Measurements from ENCODE around the gene USP2.

USP2 gene
- total RNA-seq = 0.14 to 116 (median 26.6) reads per million in 17 experiments

DNA sequence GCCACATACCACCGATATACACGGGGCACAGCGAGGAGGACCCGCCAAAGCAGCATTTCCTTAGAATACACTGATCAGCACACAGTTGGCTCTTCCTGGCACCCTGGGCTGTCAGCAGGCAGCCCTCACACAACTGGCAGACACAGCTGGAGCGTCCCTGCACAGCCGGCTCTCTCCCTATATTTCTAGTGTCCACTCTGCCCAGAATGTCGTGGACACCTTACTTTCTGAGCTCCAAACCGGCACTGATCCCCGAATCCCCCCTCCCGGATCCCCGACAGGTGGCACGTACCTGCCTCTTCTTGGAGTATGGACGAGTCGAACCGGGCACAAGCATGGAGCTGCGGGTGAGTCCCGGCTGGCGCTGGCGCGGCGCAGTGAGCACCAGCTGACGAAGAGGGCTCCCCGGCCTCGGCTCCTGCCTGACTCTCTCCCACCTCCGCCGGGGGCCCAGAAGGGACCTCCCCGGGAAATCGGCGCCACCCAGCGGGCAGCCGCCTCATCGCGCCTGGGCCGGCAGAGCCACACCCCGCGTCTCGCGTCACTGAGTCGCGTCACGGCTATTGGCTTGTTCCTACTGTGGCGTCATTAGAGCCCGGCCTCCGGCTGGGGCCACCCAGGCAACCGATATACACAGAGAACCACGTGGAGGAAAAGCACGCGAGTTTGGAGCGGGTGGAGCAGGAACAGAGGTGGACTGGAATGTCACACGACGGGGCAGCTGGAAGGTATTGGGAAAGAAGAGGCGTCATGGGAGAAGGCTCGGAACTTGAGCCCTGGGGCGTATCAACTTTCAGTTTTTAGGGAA is at the start of gene USP2:
USP2 (minus strand) TSS at position 510 of the 808 bp plus-strand sequence. CDS start 8,210 bp downstream, outside the sequence.
- peak; percentile 98 to 99 (median 98) for DNase-seq

- no peak for DNase-seq
Observed at GRCh38 chr11:119427279-119427678, 45.8 kb upstream of the USP2 start.

- no peak for DNase-seq
Observed at GRCh38 chr11:119426142-119426541, 44.7 kb upstream of the USP2 start.

- no peak for DNase-seq
Observed at GRCh38 chr11:119424775-119425174, 43.3 kb upstream of the USP2 start.

DNA sequence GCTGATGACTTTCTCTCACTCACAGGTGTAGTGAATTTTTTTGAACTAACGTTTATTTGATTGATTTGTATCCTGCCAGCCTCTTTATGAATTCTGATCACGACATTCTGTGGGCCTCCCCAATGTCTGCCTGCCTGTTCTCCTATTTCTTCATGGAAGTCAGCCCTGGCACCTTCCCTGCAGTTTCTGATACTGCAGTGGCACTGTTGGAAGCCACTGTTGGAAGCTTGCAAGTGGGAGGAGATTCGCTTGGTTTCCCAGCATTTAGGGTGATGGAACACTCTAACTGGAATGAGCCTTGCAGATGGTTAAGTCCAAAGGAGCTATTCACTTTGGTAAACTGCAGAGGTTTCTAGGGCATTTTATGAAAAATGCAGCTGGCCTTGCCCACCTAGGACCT is 42.8 kb upstream of the USP2 start:
- DNase-seq = no peak

DNA sequence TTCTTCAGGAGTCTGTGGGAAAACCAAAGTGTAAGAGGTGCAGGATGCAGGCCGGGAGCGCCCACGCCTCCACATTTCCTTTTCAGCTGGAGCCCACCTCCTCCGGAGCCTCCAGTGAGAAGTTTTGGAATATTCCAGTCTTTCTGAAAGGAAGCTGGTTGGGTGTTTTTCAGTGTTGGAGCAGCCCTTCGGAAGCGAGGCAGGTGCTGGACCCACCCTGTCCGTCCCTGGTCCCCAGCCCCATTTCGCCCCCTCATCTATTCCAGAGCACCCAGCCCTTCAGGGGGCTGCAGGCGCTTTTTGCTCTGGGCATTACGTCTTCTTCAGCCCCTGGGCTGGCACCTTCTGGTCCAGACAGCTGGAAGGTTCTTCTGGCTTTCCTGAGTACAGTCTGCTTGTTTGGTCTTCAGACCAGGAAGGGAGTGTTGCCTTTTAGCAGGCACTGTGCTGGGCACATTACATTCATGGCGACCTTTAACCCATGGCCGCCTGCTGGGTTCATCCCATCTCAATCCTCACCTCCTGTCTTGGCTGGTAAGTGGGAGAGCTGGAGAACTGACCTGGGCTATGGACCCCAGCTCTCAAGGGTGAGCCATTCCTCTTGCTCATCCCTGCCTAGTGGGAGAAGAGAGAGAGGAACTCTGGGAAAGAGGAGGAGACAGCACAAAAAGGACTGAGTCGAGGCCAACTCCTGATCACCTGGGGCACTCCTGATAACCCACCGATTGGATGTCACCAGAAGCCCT is 42.2 kb upstream of the USP2 start:
- DNase-seq = no peak

GRCh38 chr11:119422809-119423508 is 41.5 kb upstream of the USP2 start, which contains the start of gene THY1:
Gene THY1, minus strand, starts transcription at chr11:119423172. Its CDS starts 2,267 bp downstream, at chr11:119420905.
- no peak for DNase-seq

- no peak for DNase-seq
Observed at GRCh38 chr11:119421941-119422808, 40.7 kb upstream of the USP2 start.

GRCh38 chr11:119421351-119421750 is 39.9 kb upstream of the USP2 start:
- DNase-seq = no peak

DNA sequence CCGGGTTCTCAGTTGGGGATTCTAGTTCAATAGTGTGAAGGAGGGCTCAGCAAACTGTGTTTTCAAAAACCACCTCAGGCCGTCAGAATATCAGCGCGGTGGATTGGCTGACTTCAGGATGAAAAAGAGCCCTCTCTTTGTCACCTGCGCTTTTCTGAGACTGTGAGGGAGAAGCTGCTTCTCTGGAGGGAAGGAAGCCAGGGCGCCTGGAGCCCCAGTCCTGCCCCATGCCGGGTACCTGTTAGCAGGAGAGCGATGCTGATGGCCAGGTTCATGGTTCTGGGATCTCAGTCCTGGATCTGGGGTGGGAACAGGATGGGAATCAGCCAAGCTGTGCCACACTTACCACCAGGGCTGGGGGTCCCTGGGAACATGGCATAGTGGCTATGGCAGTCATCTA is 39.1 kb upstream of the USP2 start:
- no peak for DNase-seq

GRCh38 chr11:119419834-119420492 is 38.5 kb upstream of the USP2 start:
- DNase-seq = no peak

DNA sequence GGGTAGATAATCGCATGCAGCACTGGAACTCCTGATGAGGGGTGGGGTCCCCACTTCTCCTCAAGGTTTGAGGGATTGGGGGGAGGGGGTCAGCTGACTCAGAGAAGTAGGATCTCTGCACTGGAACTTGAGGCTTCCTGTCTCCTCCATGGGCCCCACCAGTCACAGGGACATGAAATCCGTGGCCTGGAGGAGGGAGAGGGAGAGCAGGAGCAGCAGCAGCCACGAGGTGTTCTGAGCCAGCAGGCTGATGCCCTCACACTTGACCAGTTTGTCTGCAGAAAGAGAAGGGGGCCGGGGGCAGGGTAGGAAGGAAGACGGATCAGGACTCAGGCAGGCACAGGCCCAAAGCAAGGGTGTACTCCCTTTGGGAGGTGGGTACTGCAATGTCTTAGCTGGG is 37.8 kb upstream of the USP2 start:
- no peak for DNase-seq

DNA sequence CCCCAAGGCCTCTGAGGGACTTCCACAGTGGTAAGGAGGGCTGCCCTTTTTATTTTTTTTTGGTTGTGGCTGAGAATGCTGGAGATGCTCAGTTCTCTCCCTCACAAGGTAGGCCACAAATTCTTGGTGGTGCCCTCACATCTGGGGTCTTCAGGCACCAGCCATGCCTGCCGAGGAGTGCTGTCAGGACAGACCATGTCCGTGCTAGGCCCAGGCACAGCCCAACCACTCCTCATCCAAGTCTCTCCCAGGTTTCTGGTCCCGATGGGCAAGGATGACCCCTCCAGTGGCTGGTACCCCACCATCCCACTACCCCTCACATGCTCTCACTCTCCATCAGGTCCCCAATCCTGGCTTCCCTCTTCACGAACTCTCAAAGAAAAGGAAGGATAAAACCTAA is 37.3 kb upstream of the USP2 start:
- DNase-seq = no peak

DNA sequence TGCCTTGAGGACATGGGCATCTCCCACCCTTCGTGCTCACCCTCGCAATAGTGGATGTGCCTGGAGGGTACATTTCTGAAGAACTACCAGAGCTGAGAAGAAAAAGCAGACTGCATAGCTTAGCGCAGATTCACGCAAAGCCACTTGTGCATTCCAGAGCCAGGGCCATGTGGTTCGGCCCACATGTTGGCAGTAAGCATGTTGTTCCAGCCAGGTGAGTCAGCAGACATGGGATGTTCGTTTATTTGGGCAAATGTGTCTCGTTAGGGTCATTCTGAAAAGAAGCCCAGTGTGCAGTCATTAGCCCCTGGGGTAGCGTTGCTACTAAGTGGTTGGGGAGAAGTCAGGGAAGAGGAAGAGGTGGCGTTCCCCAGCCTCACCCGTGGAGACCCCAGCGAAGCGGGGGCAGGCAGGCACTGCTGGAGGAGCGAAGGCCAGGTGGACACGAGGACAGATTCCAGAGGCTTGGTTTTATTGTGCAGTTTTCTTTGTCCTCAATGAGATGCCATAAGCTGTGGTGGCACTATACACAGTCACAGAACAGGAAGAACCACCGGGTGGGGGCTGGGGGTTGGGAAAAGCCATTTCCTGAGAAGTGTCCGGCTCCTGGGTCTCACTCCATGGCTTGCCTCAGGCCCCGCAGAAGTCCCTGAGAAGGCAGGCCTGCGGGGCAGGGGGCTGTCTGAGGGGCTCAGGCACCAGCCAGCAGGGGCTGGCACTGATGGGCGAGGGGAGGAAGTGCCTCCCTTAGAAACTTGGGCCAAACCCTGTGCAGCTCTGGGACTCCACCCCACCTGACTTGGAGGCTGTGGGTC is 36.4 kb upstream of the USP2 start:
- DNase-seq = no peak

DNA sequence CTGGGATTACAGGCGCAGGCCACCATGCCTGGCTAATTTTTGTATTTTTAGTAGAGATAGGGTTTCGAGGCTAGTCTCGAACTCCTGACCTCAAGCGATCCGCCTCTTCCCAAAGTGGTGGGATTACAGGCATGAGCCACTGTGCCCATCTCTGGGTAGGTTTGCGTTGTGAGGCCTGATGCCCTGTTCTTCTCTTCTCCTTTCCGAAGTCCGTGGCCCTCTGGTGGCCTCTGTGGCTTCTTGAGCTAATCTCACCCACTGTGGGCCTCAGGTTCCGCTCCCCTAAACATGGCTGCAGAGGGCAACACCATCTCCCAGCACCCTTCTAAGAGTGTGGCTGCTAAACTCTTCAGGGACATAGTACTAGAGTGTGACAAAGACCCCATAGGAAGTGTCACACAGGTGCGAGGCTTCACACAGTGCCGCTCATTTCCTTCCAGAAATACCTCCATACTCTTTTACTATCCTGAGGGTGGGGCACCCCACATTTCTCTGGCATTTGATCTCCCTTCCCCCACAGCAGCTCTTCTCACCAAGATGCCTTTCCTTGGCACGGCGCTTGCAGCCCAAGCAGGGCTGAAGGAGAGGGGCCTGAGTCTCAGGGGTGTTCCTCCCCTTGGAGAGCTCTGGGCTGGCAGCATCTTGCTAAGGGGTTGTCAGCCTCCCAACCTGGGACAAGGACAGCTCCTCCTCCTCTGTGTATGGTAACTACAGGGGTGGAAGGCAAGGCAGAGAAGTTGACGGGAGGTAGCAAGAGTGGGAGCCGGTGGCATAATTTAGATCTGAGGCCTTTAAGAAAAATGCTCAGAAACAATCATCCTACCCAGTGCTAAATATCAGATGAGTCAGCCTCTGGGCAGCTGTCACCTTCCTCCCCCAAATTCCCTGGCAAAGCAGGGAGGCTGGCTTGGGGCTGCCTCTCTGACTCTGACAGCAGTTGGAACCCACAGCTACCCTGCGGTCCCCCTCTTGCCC is 35.4 kb upstream of the USP2 start:
- DNase-seq = no peak

- DNase-seq = no peak
Observed at GRCh38 chr11:119415966-119416365, 34.5 kb upstream of the USP2 start.

DNA sequence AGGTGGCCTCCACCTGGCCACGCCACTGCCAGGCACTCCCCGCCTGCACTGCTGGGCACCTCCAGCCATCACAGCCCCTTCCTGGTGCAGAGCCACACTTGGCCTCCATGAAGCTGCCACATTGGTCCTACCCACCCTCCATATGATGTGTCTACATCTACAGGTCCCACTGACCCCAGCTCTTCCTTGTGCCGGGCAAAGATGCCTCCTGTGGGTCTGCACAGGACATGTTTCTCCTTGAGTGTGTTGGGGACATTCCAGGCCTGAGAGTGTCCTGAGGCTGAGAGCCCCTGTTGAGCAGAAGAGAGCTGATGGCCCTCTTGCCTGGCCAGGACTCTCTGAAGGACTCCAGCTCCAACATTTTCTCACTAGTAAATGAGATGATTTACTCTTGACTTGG is 34.0 kb upstream of the USP2 start:
- DNase-seq = no peak

- no peak for DNase-seq
Observed at GRCh38 chr11:119414734-119415133, 33.2 kb upstream of the USP2 start.

- no peak for DNase-seq
Observed at GRCh38 chr11:119414321-119414720, 32.8 kb upstream of the USP2 start.
